ENCODE data around the gene ADCY7.

Gene ADCY7

GRCh38 chr16:50303041-50303604 lies 36.8 kb downstream of the ADCY7 start:
- Histone ChIP-seq H3K9me3 (ENCODE audit: severe bottlenecking) (no peaks in the 10 kb centered on the region), H3K4me3 (ENCODE audit: severe bottlenecking) (no peak overlapping the region), H3K27ac (ENCODE audit: poor library complexity, severe bottlenecking) (no peak overlapping the region), H3K4me1 (ENCODE audit: insufficient read depth, poor library complexity, severe bottlenecking) (peaks cover 4% of the 10 kb centered on the region), H3K36me3 (ENCODE audit: low read depth) (no peaks in the 10 kb centered on the region), H3K27me3 (ENCODE audit: insufficient read depth, poor library complexity, severe bottlenecking) (no peaks in the 10 kb centered on the region)
- ATAC-seq (ENCODE audit: low read depth) (no peak), DNase-seq (ENCODE audit: low spot score) (no peak)
- TF ChIP-seq CTCF (IDR thresholded peaks at IDR 0.05; ENCODE audit: poor library complexity, severe bottlenecking), result no peak

- ATAC-seq (ENCODE audit: low read depth), result no peak
- DNase-seq (ENCODE audit: low spot score), result peak; percentile 68
- H3K27me3 ChIP-seq (ENCODE audit: insufficient read depth, poor library complexity, severe bottlenecking), result no peaks in the 10 kb centered on the region
- no peaks in the 10 kb centered on the region for H3K9me3 ChIP-seq (ENCODE audit: severe bottlenecking)
- H3K27ac ChIP-seq (ENCODE audit: poor library complexity, severe bottlenecking), result no peak overlapping the region
- no peak for TF ChIP-seq CTCF (IDR thresholded peaks at IDR 0.05; ENCODE audit: poor library complexity, severe bottlenecking)
- no peaks in the 10 kb centered on the region for H3K36me3 ChIP-seq (ENCODE audit: low read depth)
- no peak overlapping the region for H3K4me3 ChIP-seq (ENCODE audit: severe bottlenecking)
- H3K4me1 ChIP-seq (ENCODE audit: insufficient read depth, poor library complexity, severe bottlenecking), result peaks cover 4% of the 10 kb centered on the region
These were observed 37.5 kb downstream of the ADCY7 start for GRCh38 chr16:50303605-50304466.

GRCh38 chr16:50304467-50305440 lies 38.4 kb downstream of the ADCY7 start:
- H3K27ac ChIP-seq (ENCODE audit: poor library complexity, severe bottlenecking), result no peak overlapping the region
- H3K36me3 ChIP-seq (ENCODE audit: low read depth), result no peaks in the 10 kb centered on the region
- no peaks in the 10 kb centered on the region for H3K27me3 ChIP-seq (ENCODE audit: insufficient read depth, poor library complexity, severe bottlenecking)

GRCh38 chr16:50305441-50306061 lies 39.2 kb downstream of the ADCY7 start:
- Histone ChIP-seq H3K27me3 (ENCODE audit: insufficient read depth, poor library complexity, severe bottlenecking) (no peaks in the 10 kb centered on the region), H3K4me1 (ENCODE audit: insufficient read depth, poor library complexity, severe bottlenecking) (peaks cover 4% of the 10 kb centered on the region), H3K4me3 (ENCODE audit: severe bottlenecking) (no peak overlapping the region), H3K9me3 (ENCODE audit: severe bottlenecking) (no peaks in the 10 kb centered on the region), H3K36me3 (ENCODE audit: low read depth) (no peaks in the 10 kb centered on the region), H3K27ac (ENCODE audit: poor library complexity, severe bottlenecking) (no peak overlapping the region)
- TF ChIP-seq CTCF (IDR thresholded peaks at IDR 0.05; ENCODE audit: poor library complexity, severe bottlenecking), result no peak
- DNase-seq (ENCODE audit: low spot score) (peak; percentile 59), ATAC-seq (ENCODE audit: low read depth) (no peak)

More at GRCh38 chr16:50304467-50305440, 38.4 kb downstream of the ADCY7 start:
- Histone ChIP-seq H3K4me3 (ENCODE audit: severe bottlenecking) (no peak overlapping the region), H3K4me1 (ENCODE audit: insufficient read depth, poor library complexity, severe bottlenecking) (peaks cover 4% of the 10 kb centered on the region), H3K9me3 (ENCODE audit: severe bottlenecking) (no peaks in the 10 kb centered on the region)
- ATAC-seq (ENCODE audit: low read depth) (no peak), DNase-seq (ENCODE audit: low spot score) (no peak)
- no peak for TF ChIP-seq CTCF (IDR thresholded peaks at IDR 0.05; ENCODE audit: poor library complexity, severe bottlenecking)

All from RWPE2 (cell line).